ENCODE measurements around the gene TTLL10.

DNA sequence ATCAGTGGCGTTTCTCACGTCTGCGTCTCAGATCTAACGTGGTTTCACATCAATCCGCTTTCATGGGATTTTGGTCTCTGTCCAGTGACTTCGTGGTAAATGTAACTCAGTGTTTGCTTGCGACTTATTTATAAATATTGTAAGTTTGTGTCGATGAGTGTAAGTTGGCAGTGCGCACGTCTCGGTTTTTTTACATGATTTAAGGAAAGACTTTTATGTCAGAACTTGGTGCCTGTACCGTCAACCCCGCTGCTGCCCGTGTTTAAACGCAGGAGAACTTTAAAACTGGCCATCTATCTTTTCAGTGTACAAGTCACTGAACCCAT, 59.9 kb downstream of the TTLL10 start:
- no peak for TF ChIP-seq EZH2 (IDR thresholded peaks at IDR 0.05; ENCODE audit: borderline replicate concordance, insufficient read depth, low read length, poor library complexity, severe bottlenecking)
- TF ChIP-seq, protein P1, sequence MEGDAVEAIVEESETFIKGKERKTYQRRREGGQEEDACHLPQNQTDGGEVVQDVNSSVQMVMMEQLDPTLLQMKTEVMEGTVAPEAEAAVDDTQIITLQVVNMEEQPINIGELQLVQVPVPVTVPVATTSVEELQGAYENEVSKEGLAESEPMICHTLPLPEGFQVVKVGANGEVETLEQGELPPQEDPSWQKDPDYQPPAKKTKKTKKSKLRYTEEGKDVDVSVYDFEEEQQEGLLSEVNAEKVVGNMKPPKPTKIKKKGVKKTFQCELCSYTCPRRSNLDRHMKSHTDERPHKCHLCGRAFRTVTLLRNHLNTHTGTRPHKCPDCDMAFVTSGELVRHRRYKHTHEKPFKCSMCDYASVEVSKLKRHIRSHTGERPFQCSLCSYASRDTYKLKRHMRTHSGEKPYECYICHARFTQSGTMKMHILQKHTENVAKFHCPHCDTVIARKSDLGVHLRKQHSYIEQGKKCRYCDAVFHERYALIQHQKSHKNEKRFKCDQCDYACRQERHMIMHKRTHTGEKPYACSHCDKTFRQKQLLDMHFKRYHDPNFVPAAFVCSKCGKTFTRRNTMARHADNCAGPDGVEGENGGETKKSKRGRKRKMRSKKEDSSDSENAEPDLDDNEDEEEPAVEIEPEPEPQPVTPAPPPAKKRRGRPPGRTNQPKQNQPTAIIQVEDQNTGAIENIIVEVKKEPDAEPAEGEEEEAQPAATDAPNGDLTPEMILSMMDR (IDR thresholded peaks at IDR 0.05; ENCODE audit: poor library complexity, severe bottlenecking), result no peak
- TF ChIP-seq EP300 (conservative IDR thresholded peaks at IDR 0.05; ENCODE audit: poor library complexity, severe bottlenecking), result no peak
- TF ChIP-seq, protein P2, sequence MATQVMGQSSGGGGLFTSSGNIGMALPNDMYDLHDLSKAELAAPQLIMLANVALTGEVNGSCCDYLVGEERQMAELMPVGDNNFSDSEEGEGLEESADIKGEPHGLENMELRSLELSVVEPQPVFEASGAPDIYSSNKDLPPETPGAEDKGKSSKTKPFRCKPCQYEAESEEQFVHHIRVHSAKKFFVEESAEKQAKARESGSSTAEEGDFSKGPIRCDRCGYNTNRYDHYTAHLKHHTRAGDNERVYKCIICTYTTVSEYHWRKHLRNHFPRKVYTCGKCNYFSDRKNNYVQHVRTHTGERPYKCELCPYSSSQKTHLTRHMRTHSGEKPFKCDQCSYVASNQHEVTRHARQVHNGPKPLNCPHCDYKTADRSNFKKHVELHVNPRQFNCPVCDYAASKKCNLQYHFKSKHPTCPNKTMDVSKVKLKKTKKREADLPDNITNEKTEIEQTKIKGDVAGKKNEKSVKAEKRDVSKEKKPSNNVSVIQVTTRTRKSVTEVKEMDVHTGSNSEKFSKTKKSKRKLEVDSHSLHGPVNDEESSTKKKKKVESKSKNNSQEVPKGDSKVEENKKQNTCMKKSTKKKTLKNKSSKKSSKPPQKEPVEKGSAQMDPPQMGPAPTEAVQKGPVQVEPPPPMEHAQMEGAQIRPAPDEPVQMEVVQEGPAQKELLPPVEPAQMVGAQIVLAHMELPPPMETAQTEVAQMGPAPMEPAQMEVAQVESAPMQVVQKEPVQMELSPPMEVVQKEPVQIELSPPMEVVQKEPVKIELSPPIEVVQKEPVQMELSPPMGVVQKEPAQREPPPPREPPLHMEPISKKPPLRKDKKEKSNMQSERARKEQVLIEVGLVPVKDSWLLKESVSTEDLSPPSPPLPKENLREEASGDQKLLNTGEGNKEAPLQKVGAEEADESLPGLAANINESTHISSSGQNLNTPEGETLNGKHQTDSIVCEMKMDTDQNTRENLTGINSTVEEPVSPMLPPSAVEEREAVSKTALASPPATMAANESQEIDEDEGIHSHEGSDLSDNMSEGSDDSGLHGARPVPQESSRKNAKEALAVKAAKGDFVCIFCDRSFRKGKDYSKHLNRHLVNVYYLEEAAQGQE (IDR thresholded peaks at IDR 0.05; ENCODE audit: borderline replicate concordance), result no peak
